HG02973 (cell line): Measurements from ENCODE around the gene UGT1A10.

Experiments
- ATAC-seq: cut with Tn5 transposase; IDR thresholded peaks from one replicate; pipeline ENCODE4 v1.9.1; 2021; ENCODE audit warnings: moderate library complexity; ENCODE audit not compliant: unreplicated experiment

UGT1A10 gene

GRCh38 chr2:233768076-233768475 lies 131.8 kb downstream of the UGT1A10 start:
- ATAC-seq = no peak

DNA sequence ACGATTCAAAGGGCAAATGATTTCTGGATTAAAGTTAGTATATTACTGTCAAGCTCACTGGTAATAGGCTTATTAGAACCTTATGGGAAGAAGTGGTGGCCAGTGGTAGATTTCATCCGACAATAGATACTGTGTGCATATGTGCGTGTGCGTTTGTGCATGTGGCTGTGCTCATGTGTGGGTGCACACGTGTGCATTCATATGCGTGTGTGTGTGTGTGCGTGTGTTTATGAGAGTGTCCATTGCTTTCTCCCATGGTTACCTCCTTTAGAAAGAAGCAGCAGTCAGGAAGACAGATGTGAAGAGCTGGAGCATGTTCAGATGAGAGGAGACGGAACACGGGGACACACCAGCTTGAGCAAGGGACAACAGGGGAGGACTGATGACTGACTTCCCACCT lies 133.0 kb downstream of the UGT1A10 start:
- ATAC-seq = no peak

DNA sequence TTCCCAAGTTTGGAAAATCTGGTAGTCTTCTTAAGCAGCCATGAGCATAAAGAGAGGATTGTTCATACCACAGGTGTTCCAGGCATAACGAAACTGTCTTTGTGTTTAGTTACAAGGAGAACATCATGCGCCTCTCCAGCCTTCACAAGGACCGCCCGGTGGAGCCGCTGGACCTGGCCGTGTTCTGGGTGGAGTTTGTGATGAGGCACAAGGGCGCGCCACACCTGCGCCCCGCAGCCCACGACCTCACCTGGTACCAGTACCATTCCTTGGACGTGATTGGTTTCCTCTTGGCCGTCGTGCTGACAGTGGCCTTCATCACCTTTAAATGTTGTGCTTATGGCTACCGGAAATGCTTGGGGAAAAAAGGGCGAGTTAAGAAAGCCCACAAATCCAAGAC lies 135.9 kb downstream of the UGT1A10 start:
- no peak for ATAC-seq

DNA sequence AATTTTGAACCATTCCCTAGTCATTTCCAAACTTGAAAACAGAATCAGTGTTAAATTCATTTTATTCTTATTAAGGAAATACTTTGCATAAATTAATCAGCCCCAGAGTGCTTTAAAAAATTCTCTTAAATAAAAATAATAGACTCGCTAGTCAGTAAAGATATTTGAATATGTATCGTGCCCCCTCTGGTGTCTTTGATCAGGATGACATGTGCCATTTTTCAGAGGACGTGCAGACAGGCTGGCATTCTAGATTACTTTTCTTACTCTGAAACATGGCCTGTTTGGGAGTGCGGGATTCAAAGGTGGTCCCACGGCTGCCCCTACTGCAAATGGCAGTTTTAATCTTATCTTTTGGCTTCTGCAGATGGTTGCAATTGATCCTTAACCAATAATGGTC lies 136.3 kb downstream of the UGT1A10 start:
- ATAC-seq = no peak

DNA sequence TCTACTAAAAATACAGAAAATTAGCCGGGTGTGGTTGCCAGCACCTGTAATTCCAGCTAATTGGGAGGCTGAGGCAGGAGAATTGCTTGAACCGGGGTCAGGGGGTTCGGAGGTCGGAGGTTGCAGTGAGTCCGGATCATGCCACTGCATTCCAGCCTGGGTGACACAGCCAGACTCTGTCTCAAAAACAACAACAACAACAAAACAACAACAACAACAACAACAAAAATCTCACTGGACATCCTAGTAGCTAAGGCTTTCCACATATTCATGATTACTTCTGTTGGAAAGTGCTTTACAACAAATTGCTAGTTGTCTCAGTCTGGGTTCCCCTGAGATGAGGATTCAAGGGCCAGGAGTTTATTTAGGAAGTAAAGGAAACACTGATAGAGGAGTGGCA lies 137.6 kb downstream of the UGT1A10 start:
- no peak for ATAC-seq

GRCh38 chr2:233775414-233775813 lies 139.2 kb downstream of the UGT1A10 start:
- ATAC-seq = no peak

DNA sequence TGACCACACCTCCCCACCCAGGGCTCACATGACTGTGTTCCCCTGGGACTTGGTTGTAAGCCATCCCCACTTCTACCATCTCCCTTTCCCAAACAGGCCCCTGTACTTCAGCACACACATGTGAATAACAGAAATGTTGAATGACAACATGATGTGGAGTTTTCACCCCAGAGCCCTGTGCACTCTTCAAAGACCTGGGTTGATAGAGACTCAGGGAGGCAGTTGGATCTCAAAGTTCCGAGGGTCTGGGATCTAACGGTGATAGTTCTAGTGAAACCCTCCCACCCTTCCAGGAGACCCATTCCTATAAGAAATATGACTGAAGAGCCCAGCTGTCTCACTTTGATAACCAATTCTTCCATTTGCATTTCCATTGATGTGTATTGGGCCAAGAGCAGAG lies 141.8 kb downstream of the UGT1A10 start, which contains the start of gene MROH2A:
MROH2A (plus strand) TSS at position 301 of the 400 bp plus-strand sequence. CDS start 1,029 bp downstream, outside the sequence.
- ATAC-seq = no peak

DNA sequence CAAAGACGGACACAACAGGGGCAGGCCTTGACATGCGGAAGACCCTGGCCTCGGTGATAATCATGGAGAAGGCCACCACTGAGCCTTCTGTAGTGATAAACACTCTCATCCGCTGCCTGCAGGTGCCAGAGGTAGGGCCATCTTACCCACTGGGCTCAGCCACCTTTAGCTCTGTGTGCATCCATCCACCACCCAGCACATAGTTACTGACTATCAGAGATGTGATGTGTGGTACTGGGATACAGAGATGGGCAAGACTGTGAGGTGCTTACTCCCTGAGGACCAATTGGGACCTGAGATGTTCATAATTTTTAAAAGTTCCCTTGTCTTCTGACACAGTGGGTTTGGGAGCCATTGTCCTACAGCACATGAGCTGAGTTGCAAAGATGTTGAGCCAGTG lies 143.5 kb downstream of the UGT1A10 start:
- ATAC-seq = no peak

- no peak for ATAC-seq
Measured at GRCh38 chr2:233780771-233781170, 144.5 kb downstream of the UGT1A10 start.

DNA sequence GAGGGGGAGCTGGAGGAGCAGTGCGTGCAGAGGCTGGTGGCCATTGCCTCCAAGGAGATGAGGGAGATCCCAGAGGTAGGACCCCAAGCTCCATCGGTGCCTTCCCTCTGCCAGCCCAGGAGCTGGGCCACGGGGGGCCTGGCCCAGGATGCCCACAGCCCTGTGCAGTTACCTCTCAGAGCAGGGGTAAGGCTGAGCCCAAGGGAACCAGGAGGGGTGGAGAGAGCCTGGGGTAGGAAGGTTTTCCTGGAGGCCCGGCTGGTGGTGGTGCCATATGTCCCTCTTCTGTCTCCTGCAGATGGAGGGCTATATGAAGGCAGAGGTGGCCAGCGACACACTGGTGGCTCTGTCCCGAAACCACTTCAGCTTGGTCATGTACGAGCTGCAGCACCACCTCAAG lies 153.3 kb downstream of the UGT1A10 start:
- no peak for ATAC-seq

DNA sequence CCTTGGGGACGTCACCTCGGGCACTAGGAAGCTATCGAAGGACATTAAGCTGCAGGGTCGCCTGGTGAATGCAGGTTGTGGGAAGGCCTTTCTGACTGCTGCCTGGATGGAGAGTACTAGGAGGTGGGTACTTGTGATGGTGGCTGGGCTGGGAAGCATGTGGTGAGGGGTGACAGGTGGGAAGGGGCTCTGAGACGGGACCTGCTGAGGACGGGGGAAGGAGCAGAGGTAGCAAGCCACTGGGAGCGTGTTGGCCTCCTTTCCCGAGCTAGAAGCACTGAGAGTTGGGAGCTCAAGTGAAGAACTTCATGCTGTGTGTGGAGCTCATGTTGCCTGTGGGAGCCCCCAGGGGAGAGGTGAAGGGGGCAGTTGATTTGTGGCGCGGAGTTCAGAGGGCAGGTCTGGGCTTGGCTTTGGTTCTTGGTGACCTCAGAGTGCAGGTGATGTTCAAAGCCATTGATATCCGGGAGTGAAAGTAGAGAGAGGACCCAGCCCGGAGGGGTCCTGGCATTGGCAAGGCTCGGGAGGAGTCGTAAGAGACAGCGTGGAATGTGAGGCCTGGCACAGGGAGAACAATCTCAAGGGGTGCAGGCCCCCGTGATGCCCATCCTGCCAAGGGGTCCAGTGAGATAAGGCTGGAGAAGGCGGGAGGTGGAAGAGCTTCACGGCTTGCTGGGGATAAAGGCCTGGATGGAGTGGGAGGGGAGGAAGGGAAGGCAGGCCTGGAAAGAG lies 155.1 kb downstream of the UGT1A10 start:
- no peak for ATAC-seq

- ATAC-seq = no peak
Measured at GRCh38 chr2:233791883-233792329, 155.7 kb downstream of the UGT1A10 start.

DNA sequence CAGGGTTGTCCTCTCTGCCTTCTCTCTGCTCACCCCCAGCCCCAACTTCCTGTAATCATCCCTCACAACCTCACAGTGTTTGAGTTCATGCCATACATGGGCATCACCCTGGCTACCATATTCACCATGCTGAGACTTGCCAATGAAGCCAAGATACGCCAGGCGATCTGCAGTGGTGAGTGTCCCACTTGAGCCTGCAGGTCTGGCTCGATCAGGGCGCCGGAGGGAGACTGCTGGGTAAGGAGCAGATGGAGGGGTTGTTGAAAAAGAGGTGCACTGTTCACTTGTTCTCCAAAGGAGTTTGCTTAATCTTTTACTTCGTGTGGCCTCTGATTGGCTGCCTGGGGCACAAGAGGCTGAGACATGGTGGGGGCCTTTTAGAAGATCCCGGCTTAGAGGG lies 156.5 kb downstream of the UGT1A10 start:
- ATAC-seq = no peak

DNA sequence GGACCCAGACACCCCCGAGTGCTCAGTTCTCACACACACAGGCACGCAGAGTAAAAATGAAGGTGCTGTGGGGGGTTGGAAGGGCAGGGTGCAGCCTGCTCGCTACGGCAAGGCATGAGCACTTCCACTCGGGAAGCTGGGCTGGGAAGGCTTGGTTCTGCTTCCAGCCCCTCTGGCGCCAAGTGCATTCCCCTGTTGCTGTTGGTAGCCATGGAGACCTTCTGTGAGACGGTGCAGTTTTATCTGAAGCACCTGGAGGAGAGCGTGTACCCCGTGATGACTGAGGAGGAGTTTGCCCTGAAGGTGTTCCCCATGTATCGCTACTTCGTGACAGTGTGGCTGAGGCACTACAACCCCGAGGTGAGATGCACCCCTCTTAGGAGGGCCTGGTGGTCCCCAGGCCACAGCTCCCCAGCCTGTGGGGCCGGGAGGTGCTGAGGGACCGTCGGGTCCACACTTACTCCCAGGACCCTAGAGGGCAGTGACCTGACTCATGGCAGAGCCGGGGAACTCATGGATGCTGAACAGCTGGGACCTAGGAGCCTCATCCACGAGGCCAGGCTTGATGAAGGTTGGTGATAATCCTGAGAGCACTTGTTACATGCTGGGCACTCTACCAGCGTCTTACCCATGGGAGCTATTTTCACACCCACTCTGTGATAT lies 157.3 kb downstream of the UGT1A10 start:
- no peak for ATAC-seq

DNA sequence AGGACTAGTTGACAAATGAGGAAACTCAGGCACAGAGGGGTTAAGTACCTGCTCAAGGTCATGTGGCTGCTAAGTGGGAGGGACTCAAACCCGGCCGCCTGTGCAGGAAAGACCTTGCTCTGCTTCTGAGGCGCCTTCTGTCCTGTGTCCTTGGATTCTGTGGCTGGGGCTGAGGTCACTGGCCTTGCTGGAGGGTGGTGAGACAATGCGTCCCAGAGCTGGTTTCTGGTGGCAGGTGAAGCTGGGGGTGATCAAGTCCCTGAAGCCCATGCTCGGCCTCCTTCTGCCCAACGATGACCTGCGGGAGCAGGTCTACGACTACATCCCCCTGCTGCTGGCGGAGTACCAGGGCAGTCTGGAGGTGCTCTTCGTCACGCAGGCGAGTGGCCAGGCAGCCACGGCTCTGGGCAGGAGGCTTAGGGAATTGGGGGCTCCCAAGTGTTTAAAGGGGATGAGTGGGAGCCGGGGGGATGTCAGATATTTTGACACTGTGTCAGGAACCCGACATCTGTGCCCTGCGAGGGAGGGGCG lies 157.9 kb downstream of the UGT1A10 start:
- ATAC-seq = no peak

DNA sequence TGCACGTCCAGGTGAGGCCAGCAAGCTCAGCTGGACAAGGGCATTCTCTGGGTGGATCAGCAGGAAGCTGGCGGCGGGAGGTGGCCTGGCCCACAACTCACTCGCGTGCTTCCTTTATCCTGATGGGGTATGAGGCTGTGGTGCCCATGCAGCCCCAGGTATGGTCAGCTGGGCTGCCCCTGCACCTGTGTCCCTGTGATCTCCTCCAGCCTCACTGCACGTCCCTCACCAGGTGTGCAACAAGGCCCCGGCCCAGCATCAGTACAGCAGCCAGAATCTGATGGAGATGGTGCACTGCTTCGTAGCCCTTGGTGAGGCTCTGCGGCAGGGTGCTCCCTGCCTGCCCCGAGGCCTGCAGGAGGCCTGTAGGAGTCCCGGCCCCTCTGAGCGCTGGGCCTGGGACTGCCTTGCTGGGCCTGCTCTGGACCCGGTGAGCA lies 159.5 kb downstream of the UGT1A10 start:
- ATAC-seq = no peak

- no peak for ATAC-seq
Measured at GRCh38 chr2:233796254-233796653, 160.0 kb downstream of the UGT1A10 start.

GRCh38 chr2:233798335-233799086 lies 162.3 kb downstream of the UGT1A10 start:
- no peak for ATAC-seq

- no peak for ATAC-seq
Measured at GRCh38 chr2:233799087-233799665, 162.9 kb downstream of the UGT1A10 start.

DNA sequence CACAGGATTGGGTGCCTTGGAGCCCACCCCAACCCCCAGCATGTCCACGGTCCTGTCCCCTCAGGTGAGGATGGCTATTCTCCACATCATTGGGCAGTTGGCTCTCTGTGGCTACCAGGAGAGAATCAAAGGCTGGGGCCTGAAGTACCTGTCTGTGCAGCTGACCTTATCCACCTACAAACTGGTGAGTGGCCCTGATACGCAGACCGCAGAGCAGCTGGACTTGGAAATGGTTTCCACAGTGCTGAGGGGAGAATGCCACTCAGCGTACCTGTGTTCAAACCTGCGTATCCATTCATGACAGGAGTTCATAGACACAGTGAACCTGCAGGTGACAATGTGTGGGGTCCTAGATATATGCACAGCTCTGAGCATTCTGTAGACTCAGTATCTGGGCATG lies 163.5 kb downstream of the UGT1A10 start:
- ATAC-seq = no peak

- no peak for ATAC-seq
Measured at GRCh38 chr2:233800208-233800607, 164.0 kb downstream of the UGT1A10 start.
